ENCODE measurements around the gene LGALS9. TPM values are rescaled to one million over a fixed set of nuclear protein-coding genes. Genes with fewer than 3 reads are reported as not detected.

Gene LGALS9
- total and polyA plus RNA-seq, 8 donors: 5.2 to 77.3 (median 18.7) TPM

GRCh38 chr17:27613433-27613832, 17.6 kb upstream of the LGALS9 start:
- no peak for DNase-seq
- Histone ChIP-seq H3K27me3 (no peaks in the 10 kb centered on the region), H3K4me3 (no peak overlapping the region), H3K36me3 (peaks cover 14 to 89% (median 45%) of the 10 kb centered on the region in 3 donors), H3K4me1 (no peaks in the 10 kb centered on the region), H3K27ac (no peak overlapping the region), H3K9me3 (no peaks in the 10 kb centered on the region)
- no peak for ATAC-seq
- no peak for TF ChIP-seq CTCF (IDR thresholded peaks at IDR 0.05)
- WGBS, 2 donors: 83 to 84% methylated on average over 3 of the region's 3 CpGs
- intact Hi-C loops (cut with DNase I): no loop called here
- FAIRE-seq: no peak

- no peaks in the 10 kb centered on the region for H3K9me3 ChIP-seq
- H3K27ac ChIP-seq: no peak overlapping the region
- WGBS, 2 donors: 92 to 98% methylated on average over 1 of the region's 1 CpG
- DNase-seq (no peak), FAIRE-seq (no peak), ATAC-seq (no peak)
- H3K4me3 ChIP-seq: no peak overlapping the region
- no peaks in the 10 kb centered on the region for H3K27me3 ChIP-seq
- H3K4me1 ChIP-seq: no peaks in the 10 kb centered on the region
- H3K36me3 ChIP-seq: peaks cover 17 to 89% (median 54%) of the 10 kb centered on the region in 3 donors
- intact Hi-C loops (cut with DNase I): no loop called here
- no peak for TF ChIP-seq CTCF (IDR thresholded peaks at IDR 0.05)
These were observed 15.9 kb upstream of the LGALS9 start for GRCh38 chr17:27615121-27615520.

GRCh38 chr17:27616414-27616813, 14.6 kb upstream of the LGALS9 start:
- peaks cover 10 to 88% (median 59%) of the 10 kb centered on the region in 3 donors for H3K36me3 ChIP-seq
- intact Hi-C loops (cut with DNase I): no loop called here
- WGBS, 2 donors: 82 to 86% methylated on average over 4 of the region's 4 CpGs

GRCh38 chr17:27618417-27618816, 12.6 kb upstream of the LGALS9 start:
- Histone ChIP-seq H3K9me3 (no peaks in the 10 kb centered on the region), H3K27me3 (no peaks in the 10 kb centered on the region), H3K27ac (no peak overlapping the region), H3K4me1 (no peaks in the 10 kb centered on the region), H3K36me3 (peaks cover 10 to 88% (median 51%) of the 10 kb centered on the region in 3 donors), H3K4me3 (no peak overlapping the region)
- no peak for DNase-seq
- FAIRE-seq: no peak
- WGBS, 2 donors: 90% methylated on average over 8 of the region's 8 CpGs
- ATAC-seq: no peak
- TF ChIP-seq CTCF (IDR thresholded peaks at IDR 0.05): no peak
- intact Hi-C loops (cut with DNase I): no loop called here

More at GRCh38 chr17:27616414-27616813, 14.6 kb upstream of the LGALS9 start:
- Histone ChIP-seq H3K27ac (no peak overlapping the region), H3K9me3 (no peaks in the 10 kb centered on the region), H3K4me3 (no peak overlapping the region), H3K4me1 (no peaks in the 10 kb centered on the region), H3K27me3 (no peaks in the 10 kb centered on the region)
- no peak for FAIRE-seq
- no peak for ATAC-seq
- no peak for TF ChIP-seq CTCF (IDR thresholded peaks at IDR 0.05)
- DNase-seq: no peak

GRCh38 chr17:27620721-27621120, 10.3 kb upstream of the LGALS9 start:
- WGBS, 2 donors: 85 to 90% methylated on average over 9 of the region's 9 CpGs
- DNase-seq (no peak), ATAC-seq (no peak), FAIRE-seq (no peak)
- Histone ChIP-seq H3K9me3 (no peaks in the 10 kb centered on the region), H3K27me3 (no peaks in the 10 kb centered on the region), H3K4me1 (no peaks in the 10 kb centered on the region), H3K4me3 (no peak overlapping the region), H3K36me3 (peaks cover 10 to 91% (median 55%) of the 10 kb centered on the region in 3 donors), H3K27ac (no peak overlapping the region)
- intact Hi-C loops (cut with DNase I): no loop called here
- no peak for TF ChIP-seq CTCF (IDR thresholded peaks at IDR 0.05)

Data from pancreas (tissue), 10 donors.